Suprapubic skin (tissue), 4 donors: ENCODE results near the gene HPSE2.

ENCODE experiments used
- EP300 ChIP-seq: sonication (generic); formaldehyde crosslinking; IDR thresholded peaks from one replicate; pipeline ENCODE4 v1.6.1; 2017; ENCODE audit warnings: antibody characterized with exemption
- POLR2AphosphoS5 ChIP-seq, 3 donors: sonication (generic); formaldehyde crosslinking; IDR thresholded peaks; one replicate each; pipeline ENCODE4 v1.6.1; 2017; ENCODE audit warnings: antibody characterized with exemption in 3 of 3

DNA sequence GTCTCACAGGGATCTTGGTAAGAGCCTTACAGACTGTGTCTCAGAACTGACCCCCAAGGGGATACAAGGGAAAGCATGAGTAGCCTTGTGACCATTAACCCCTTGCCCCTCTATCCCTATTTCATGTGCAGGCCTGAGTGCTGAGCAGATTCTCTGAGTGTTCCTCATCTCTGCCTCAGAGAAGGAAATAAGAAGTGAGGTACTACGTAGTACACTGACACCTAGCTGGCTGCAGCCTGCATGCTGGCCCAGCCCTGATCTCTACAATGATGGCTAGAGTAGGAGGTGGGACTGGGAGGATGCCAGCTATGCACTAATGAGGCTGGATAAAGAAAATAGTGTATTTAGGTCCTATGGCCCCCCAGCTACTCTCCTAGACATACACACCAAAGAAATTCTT is 614.0 kb downstream of the HPSE2 start:
- TF ChIP-seq POLR2AphosphoS5 (IDR thresholded peaks at IDR 0.05) (no peak), EP300 (no peak)
